ENCODE results near the gene CARS2.

Gene CARS2

DNA sequence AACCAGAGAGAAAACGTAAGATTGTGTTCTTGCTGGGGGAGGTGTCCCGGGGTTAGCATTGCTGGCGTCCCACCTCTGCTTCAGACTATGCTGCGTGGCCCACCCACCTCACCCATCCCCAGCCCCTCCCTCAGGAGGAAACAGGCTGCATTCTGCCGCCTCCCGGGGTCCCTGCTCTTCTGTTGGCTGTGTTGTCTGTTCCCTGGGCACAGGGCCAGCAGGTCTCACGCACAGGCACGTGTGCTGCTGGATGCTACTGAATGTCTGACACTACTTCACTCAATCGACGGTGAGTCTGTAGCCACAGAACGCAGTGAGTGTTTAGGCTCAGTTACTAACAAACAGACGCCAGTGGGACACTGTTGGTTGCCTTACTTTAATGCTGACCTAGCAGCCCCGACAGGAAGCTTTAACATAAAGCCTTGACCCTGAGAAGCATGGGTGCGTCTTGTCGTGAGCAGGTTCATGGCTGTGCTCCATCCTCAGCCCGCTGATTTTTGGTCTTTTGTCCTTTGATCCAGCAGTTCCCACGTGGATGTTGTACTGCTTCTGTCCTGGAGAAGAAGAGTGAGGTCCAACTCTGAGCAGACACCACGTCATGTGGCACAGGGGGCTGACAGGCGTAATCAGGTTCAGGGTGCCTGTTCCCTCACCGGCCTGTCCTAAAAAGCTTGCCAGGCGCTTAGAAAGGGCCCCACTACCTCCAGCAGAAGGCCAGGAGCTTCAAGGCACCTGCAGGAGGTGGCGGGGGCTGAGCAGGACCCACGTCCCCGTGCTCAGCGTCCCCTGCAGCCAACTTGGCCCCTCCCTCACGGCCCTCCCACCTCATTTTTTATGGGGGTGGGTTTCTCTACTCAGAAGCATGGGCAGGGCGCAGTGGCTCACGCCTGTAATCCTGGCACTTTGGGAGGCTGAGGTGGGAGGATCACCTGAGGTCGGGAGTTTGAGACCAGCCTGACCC is 64.6 kb downstream of the CARS2 start:
- Histone ChIP-seq H3K27ac (ENCODE audit: insufficient read depth, low read length, poor library complexity, severe bottlenecking) (no peak overlapping the region), H3K4me3 (ENCODE audit: insufficient read depth, low read depth, low read length, poor library complexity, severe bottlenecking) (no peak overlapping the region), H3K4me1 (ENCODE audit: control insufficient read depth, insufficient read depth, low read length, poor library complexity, severe bottlenecking) (peaks cover 6% of the 10 kb centered on the region), H3K9me3 (ENCODE audit: control insufficient read depth, low read length) (no peaks in the 10 kb centered on the region), H3K36me3 (ENCODE audit: control insufficient read depth, insufficient read depth, low read length) (peaks cover 79% of the 10 kb centered on the region), H3K27me3 (replicated peaks; ENCODE audit: control insufficient read depth, insufficient read depth, low read length, poor library complexity, severe bottlenecking) (no peaks in the 10 kb centered on the region)
- DNase-seq = no peak

GRCh38 chr13:110640591-110641029 is 65.3 kb downstream of the CARS2 start:
- Histone ChIP-seq H3K27me3 (replicated peaks; ENCODE audit: control insufficient read depth, insufficient read depth, low read length, poor library complexity, severe bottlenecking) (no peaks in the 10 kb centered on the region), H3K36me3 (ENCODE audit: control insufficient read depth, insufficient read depth, low read length) (peaks cover 82% of the 10 kb centered on the region), H3K4me1 (ENCODE audit: control insufficient read depth, insufficient read depth, low read length, poor library complexity, severe bottlenecking) (peaks cover 6% of the 10 kb centered on the region), H3K4me3 (ENCODE audit: insufficient read depth, low read depth, low read length, poor library complexity, severe bottlenecking) (no peak overlapping the region), H3K27ac (ENCODE audit: insufficient read depth, low read length, poor library complexity, severe bottlenecking) (no peak overlapping the region), H3K9me3 (ENCODE audit: control insufficient read depth, low read length) (no peaks in the 10 kb centered on the region)
- DNase-seq = no peak

DNA sequence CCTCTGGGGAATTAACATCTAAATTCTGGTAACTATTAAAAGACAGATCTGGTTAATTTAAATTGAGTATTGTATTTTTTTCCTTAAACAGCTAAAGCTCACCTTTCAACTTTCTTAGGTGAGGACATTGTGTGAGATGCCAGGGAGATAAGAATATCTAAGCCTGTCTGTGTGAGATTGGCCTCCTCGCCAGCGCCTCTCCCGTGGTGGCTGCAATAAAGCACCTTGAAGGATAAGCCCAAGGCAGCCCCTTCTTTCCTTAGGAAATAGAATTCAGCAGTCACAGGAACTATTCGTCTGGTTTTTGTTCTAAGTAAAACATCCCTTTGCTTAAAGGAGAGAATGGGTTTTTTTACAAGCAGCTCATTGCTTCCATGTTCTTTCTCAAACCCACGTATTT is 66.0 kb downstream of the CARS2 start:
- Histone ChIP-seq H3K9me3 (ENCODE audit: control insufficient read depth, low read length) (no peaks in the 10 kb centered on the region), H3K27me3 (replicated peaks; ENCODE audit: control insufficient read depth, insufficient read depth, low read length, poor library complexity, severe bottlenecking) (no peaks in the 10 kb centered on the region), H3K27ac (ENCODE audit: insufficient read depth, low read length, poor library complexity, severe bottlenecking) (no peak overlapping the region), H3K4me3 (ENCODE audit: insufficient read depth, low read depth, low read length, poor library complexity, severe bottlenecking) (no peak overlapping the region), H3K36me3 (ENCODE audit: control insufficient read depth, insufficient read depth, low read length) (peaks cover 88% of the 10 kb centered on the region), H3K4me1 (ENCODE audit: control insufficient read depth, insufficient read depth, low read length, poor library complexity, severe bottlenecking) (no peaks in the 10 kb centered on the region)
- no peak for DNase-seq

DNA sequence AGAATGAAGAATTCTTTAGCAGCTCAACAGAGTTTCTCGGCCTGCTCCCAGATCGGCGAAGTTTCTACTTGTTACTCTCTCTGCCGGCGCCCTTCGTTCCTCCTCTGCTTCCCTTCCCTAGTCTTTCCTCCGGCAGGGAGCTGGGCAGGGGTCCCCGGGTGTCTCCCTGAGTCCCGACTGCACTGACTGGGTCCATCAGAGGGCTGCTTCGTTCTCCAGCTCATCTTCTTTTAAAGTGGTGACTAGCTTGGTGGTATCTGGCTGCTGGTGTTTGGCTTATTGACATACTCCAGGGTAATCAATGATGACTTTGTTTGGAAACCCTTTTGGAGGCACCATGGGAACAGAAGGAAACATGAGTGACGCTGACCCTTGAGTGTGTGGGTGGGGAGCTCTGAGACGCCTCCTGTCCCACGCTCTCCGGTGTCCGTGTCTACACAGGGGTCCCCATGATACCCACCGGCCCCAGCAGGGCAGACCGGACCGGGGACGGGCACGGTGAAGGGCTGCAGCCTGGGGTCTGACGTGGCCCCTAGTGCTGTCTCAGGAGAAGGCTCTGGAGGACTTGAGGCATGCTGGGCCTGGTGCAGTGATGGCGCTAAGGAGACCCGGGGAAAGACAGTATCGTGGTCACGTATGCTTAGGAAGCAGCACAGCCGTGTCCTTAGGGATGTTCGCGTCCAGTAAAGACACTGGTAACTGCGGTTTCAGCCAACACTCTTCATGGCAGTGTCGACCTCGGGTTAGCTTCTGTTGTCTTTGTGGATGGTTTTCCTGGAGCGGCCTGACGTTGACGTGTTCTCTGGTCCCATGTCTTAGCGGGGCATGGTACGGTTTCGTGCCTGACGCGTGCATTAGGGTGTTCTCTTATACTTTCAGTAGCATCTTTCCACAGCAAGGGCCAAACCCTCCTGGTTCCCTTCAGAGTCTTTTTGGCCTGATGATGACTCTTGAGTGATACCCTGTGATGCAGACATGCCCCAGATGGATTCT is 66.8 kb downstream of the CARS2 start:
- H3K27ac ChIP-seq (ENCODE audit: insufficient read depth, low read length, poor library complexity, severe bottlenecking) = no peak overlapping the region

GRCh38 chr13:110638257-110638656 is 67.7 kb downstream of the CARS2 start:
- H3K27ac ChIP-seq (ENCODE audit: insufficient read depth, low read length, poor library complexity, severe bottlenecking) = no peak overlapping the region
- H3K4me3 ChIP-seq (ENCODE audit: insufficient read depth, low read depth, low read length, poor library complexity, severe bottlenecking) = no peak overlapping the region
- no peaks in the 10 kb centered on the region for H3K4me1 ChIP-seq (ENCODE audit: control insufficient read depth, insufficient read depth, low read length, poor library complexity, severe bottlenecking)
- peaks cover 89% of the 10 kb centered on the region for H3K36me3 ChIP-seq (ENCODE audit: control insufficient read depth, insufficient read depth, low read length)
- H3K9me3 ChIP-seq (ENCODE audit: control insufficient read depth, low read length) = no peaks in the 10 kb centered on the region
- no peaks in the 10 kb centered on the region for H3K27me3 ChIP-seq (replicated peaks; ENCODE audit: control insufficient read depth, insufficient read depth, low read length, poor library complexity, severe bottlenecking)
- DNase-seq = no peak

More for the DNA sequence above, 66.8 kb downstream of the CARS2 start:
- DNase-seq = no peak
- Histone ChIP-seq H3K9me3 (ENCODE audit: control insufficient read depth, low read length) (no peaks in the 10 kb centered on the region), H3K4me3 (ENCODE audit: insufficient read depth, low read depth, low read length, poor library complexity, severe bottlenecking) (no peak overlapping the region), H3K27me3 (replicated peaks; ENCODE audit: control insufficient read depth, insufficient read depth, low read length, poor library complexity, severe bottlenecking) (no peaks in the 10 kb centered on the region), H3K4me1 (ENCODE audit: control insufficient read depth, insufficient read depth, low read length, poor library complexity, severe bottlenecking) (no peaks in the 10 kb centered on the region), H3K36me3 (ENCODE audit: control insufficient read depth, insufficient read depth, low read length) (peaks cover 92% of the 10 kb centered on the region)

DNA sequence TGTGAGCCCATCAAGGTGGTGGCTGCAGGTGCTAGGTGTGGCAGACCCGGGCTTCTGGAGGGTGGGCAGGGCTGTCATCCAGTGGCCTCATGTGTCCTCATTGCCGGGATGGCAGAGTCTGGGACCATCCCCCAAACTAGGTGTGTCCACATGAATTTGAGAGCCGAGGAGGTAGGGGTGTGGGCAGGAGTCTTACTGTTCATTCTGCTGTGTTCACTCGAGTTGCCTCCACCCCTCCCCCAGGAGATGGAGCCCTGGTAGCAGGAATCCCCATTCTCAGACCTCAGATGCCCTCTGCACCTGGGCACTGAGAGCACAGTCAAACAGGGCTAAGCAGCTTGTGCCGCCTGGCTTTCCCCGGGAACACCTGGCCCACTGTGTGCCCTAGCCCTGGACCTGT is 68.2 kb downstream of the CARS2 start:
- Histone ChIP-seq H3K4me1 (ENCODE audit: control insufficient read depth, insufficient read depth, low read length, poor library complexity, severe bottlenecking) (no peaks in the 10 kb centered on the region), H3K27ac (ENCODE audit: insufficient read depth, low read length, poor library complexity, severe bottlenecking) (no peak overlapping the region), H3K9me3 (ENCODE audit: control insufficient read depth, low read length) (no peaks in the 10 kb centered on the region), H3K27me3 (replicated peaks; ENCODE audit: control insufficient read depth, insufficient read depth, low read length, poor library complexity, severe bottlenecking) (no peaks in the 10 kb centered on the region), H3K4me3 (ENCODE audit: insufficient read depth, low read depth, low read length, poor library complexity, severe bottlenecking) (no peak overlapping the region), H3K36me3 (ENCODE audit: control insufficient read depth, insufficient read depth, low read length) (peaks cover 84% of the 10 kb centered on the region)
- DNase-seq = no peak

GRCh38 chr13:110637275-110637674 is 68.6 kb downstream of the CARS2 start:
- no peak for DNase-seq
- no peak overlapping the region for H3K4me3 ChIP-seq (ENCODE audit: insufficient read depth, low read depth, low read length, poor library complexity, severe bottlenecking)
- H3K27me3 ChIP-seq (replicated peaks; ENCODE audit: control insufficient read depth, insufficient read depth, low read length, poor library complexity, severe bottlenecking) = no peaks in the 10 kb centered on the region
- no peak overlapping the region for H3K27ac ChIP-seq (ENCODE audit: insufficient read depth, low read length, poor library complexity, severe bottlenecking)
- peaks cover 79% of the 10 kb centered on the region for H3K36me3 ChIP-seq (ENCODE audit: control insufficient read depth, insufficient read depth, low read length)
- H3K9me3 ChIP-seq (ENCODE audit: control insufficient read depth, low read length) = no peaks in the 10 kb centered on the region
- no peaks in the 10 kb centered on the region for H3K4me1 ChIP-seq (ENCODE audit: control insufficient read depth, insufficient read depth, low read length, poor library complexity, severe bottlenecking)

DNA sequence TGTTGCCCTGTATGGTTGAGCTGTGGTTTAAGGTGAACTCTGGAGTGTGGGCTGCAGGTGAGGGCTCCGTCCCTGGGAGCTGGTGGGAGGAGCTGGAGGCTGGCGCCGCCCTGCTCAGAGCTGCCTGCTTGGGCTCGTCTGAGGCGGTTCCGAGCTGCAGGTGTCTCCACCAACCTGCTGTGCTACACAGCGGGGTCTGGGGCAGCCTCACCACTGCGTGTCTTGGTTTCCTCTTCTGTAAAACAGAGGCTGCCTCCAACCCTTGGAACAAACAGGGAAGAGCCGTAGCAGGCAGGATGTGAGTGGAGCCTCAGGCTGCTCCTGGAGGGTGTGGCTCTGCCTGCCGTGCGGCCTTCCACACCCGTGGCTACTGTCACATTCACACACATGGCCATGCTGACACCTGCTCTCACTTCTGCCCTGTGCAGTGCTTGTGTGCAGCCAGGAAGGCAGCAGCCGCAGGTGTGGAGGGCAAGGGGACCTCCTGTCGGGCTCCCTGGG is 69.2 kb downstream of the CARS2 start:
- no peak overlapping the region for H3K4me3 ChIP-seq (ENCODE audit: insufficient read depth, low read depth, low read length, poor library complexity, severe bottlenecking)
- H3K36me3 ChIP-seq (ENCODE audit: control insufficient read depth, insufficient read depth, low read length) = peaks cover 74% of the 10 kb centered on the region
- H3K27ac ChIP-seq (ENCODE audit: insufficient read depth, low read length, poor library complexity, severe bottlenecking) = no peak overlapping the region

GRCh38 chr13:110636053-110636475 is 69.9 kb downstream of the CARS2 start:
- H3K27me3 ChIP-seq (replicated peaks; ENCODE audit: control insufficient read depth, insufficient read depth, low read length, poor library complexity, severe bottlenecking) = no peaks in the 10 kb centered on the region
- no peaks in the 10 kb centered on the region for H3K9me3 ChIP-seq (ENCODE audit: control insufficient read depth, low read length)
- DNase-seq = no peak
- H3K4me3 ChIP-seq (ENCODE audit: insufficient read depth, low read depth, low read length, poor library complexity, severe bottlenecking) = no peak overlapping the region
- no peaks in the 10 kb centered on the region for H3K4me1 ChIP-seq (ENCODE audit: control insufficient read depth, insufficient read depth, low read length, poor library complexity, severe bottlenecking)
- H3K27ac ChIP-seq (ENCODE audit: insufficient read depth, low read length, poor library complexity, severe bottlenecking) = no peak overlapping the region
- peaks cover 67% of the 10 kb centered on the region for H3K36me3 ChIP-seq (ENCODE audit: control insufficient read depth, insufficient read depth, low read length)

More for the DNA sequence above, 69.2 kb downstream of the CARS2 start:
- no peaks in the 10 kb centered on the region for H3K9me3 ChIP-seq (ENCODE audit: control insufficient read depth, low read length)
- no peaks in the 10 kb centered on the region for H3K27me3 ChIP-seq (replicated peaks; ENCODE audit: control insufficient read depth, insufficient read depth, low read length, poor library complexity, severe bottlenecking)
- H3K4me1 ChIP-seq (ENCODE audit: control insufficient read depth, insufficient read depth, low read length, poor library complexity, severe bottlenecking) = no peaks in the 10 kb centered on the region
- DNase-seq = no peak
